ENCODE data around the gene TGIF2. TPM values are rescaled to one million over a fixed set of nuclear protein-coding genes. Genes with fewer than 3 reads are reported as not detected.
A peak's percentile ranks its signal among the peaks of the same experiment; 100 is the strongest.

Gene TGIF2
- total and polyA plus RNA-seq, 2 of the 8 experiments (the other 6 are each of a cell fraction or from before 2014, with no cell fraction given) = 49.7 to 76.7 TPM

DNA sequence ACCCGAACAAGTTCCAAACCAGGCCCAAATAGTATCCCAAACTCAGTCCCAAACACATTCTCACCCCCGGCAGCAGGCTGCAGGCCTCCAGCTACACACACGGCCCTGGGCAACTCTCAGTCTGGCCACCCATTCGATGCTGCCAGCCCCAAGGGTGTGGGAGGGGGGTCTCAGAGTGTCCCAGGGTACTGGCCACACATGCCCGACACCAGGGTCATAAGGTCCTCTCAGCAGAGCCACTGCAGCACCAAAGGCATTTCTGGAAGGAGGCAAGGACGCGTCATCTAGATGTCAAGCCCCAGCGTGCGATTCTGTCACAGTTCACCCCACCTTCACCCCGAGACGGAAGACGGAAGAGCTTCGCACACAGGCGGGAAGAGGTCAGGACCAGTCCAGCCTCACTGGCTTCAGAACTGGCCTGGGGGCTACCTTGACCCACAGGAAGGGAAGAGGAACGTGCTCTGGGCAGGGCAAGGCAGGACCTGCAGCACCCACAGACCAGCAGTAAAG, 22.6 kb upstream of the TGIF2 start:
- FAIRE-seq (no peak), DNase-seq (ENCODE audit: low read depth in 1 of 2, low spot score in 2 of 2) (no peak)
- H4K20me1 ChIP-seq (replicated peaks in 1 of 2; ENCODE audit: control insufficient read depth in 1 of 2, insufficient read depth in 2 of 2, low read length in 2 of 2) = peaks cover 2 to 14% of the 10 kb centered on the region in 2 experiments
- no peak overlapping the region for H3K14ac ChIP-seq (ENCODE audit: insufficient read length)
- no peak overlapping the region for H4K91ac ChIP-seq (replicated peaks; ENCODE audit: insufficient read length, low read length)
- H2AFZ ChIP-seq (ENCODE audit: low read length) = no peak overlapping the region
- H3K9me3 ChIP-seq (ENCODE audit: insufficient read depth in 2 of 2, low read depth in 1 of 2, low read length in 1 of 2) = no peaks in the 10 kb centered on the region
- H3K23me2 ChIP-seq (ENCODE audit: low read depth, low read length) = no peaks in the 10 kb centered on the region
- H4K8ac ChIP-seq (ENCODE audit: extremely low read depth, insufficient read depth, low read length) = peak overlapping the region; percentile 80; the same call in 1 of the 2 replicates
- TF ChIP-seq POLR2A (IDR thresholded peaks at IDR 0.05; ENCODE audit: control extremely low read depth in 1 of 2, low read depth in 2 of 2, low read length in 2 of 2) = peak in 1 of 2 experiments; percentile 15; a peak in 1 of 3 replicates
- no peak for TF ChIP-seq MAFK (IDR thresholded peaks at IDR 0.05; ENCODE audit: low read depth, low read length)
- 85% methylated on average over 15 of the region's 15 CpGs; no CpG with 5 or more reads in 1 of the 2 experiments for WGBS, 2 experiments (ENCODE audit: extremely low coverage in 1 of 2, insufficient coverage in 1 of 2, insufficient read length in 1 of 2, insufficient replicate concordance in 2 of 2, low coverage in 1 of 2, low lambda C conversion rate in 2 of 2, missing lambda C conversion rate in 1 of 2)
- no peaks in the 10 kb centered on the region for H3K4me1 ChIP-seq (replicated peaks in 1 of 4; ENCODE audit: control insufficient read depth in 3 of 4, insufficient read depth in 4 of 4, low read length in 3 of 4)
- ChIA-PET POLR2A (ENCODE audit: partially characterized antibody) (interaction anchor here (0.6 to 3.8 kb wide), 9 partner anchors 9 to 385 kb away, joined by 3 to 13 read pairs (median 4); partner anchors contain the start of genes MYL9 and RAB5IF), CTCF (ENCODE audit: partially characterized antibody) (interaction anchor here (0.6 to 3.6 kb wide), 10 partner anchors 9 to 1243 kb away, joined by 3 to 19 read pairs (median 7); partner anchors contain the start of genes MYL9 and RAB5IF)
- no peaks in the 10 kb centered on the region for H3K27me3 ChIP-seq (replicated peaks in 1 of 4; ENCODE audit: control insufficient read depth in 3 of 4, extremely low read depth in 1 of 4, insufficient read depth in 3 of 4, low read length in 3 of 4)
- peaks cover 0 to 13% of the 10 kb centered on the region in 2 experiments; a peak in 1 of 4 replicates for H3K79me2 ChIP-seq (ENCODE audit: control insufficient read depth in 1 of 2, insufficient read depth in 2 of 2, low read length in 2 of 2)
- no peak overlapping the region for H3K4me2 ChIP-seq (ENCODE audit: insufficient read depth in 1 of 2, low read depth in 2 of 2, low read length in 2 of 2)
- no peak overlapping the region for H3K18ac ChIP-seq (ENCODE audit: extremely low read depth, low read length)
- H3K27ac ChIP-seq (ENCODE audit: low read depth, low read length) = no peak overlapping the region; the same call in 1 of the 2 replicates
- no peak overlapping the region for H4K5ac ChIP-seq (ENCODE audit: insufficient read length, low read depth, low read length)
- H3K4me3 ChIP-seq (ENCODE audit: extremely low read depth in 1 of 4, insufficient read depth in 2 of 4, low read depth in 3 of 4, low read length in 4 of 4) = no peak overlapping the region
- no peak overlapping the region for H2AK5ac ChIP-seq (ENCODE audit: low read depth, low read length)
- no peak overlapping the region for H2BK15ac ChIP-seq (ENCODE audit: low read length)
- no peak overlapping the region for H2BK12ac ChIP-seq (ENCODE audit: low read depth, low read length)
- H3K36me3 ChIP-seq (ENCODE audit: control insufficient read depth in 2 of 4, insufficient read depth in 4 of 4, low read length in 3 of 4) = peaks cover 0 to 2% (median 0%) of the 10 kb centered on the region in 4 experiments; a peak in 3 of 8 replicates
- H3K4ac ChIP-seq (replicated peaks; ENCODE audit: insufficient read length, low read depth, low read length) = no peak overlapping the region
- H2BK120ac ChIP-seq (replicated peaks; ENCODE audit: low read depth, low read length) = no peak overlapping the region
- no peak overlapping the region for H3K9ac ChIP-seq (replicated peaks in 1 of 4; ENCODE audit: extremely low read depth in 1 of 4, low read depth in 3 of 4, low read length in 3 of 4)
- H2BK5ac ChIP-seq (ENCODE audit: low read depth, low read length) = no peak overlapping the region; the same call in 1 of the 2 replicates
- H3K79me1 ChIP-seq (ENCODE audit: low read depth, low read length) = peaks cover 2% of the 10 kb centered on the region; the same call in 1 of the 2 replicates
- H3K23ac ChIP-seq (ENCODE audit: insufficient read length) = no peak overlapping the region
- no peak overlapping the region for H2BK20ac ChIP-seq (ENCODE audit: low read length)
- H3K56ac ChIP-seq (replicated peaks; ENCODE audit: insufficient read length, low read depth, low read length) = no peak overlapping the region
